Smooth muscle cell (in vitro differentiated cells): ENCODE data around the gene KAT7. TPM values are rescaled to one million over a fixed set of nuclear protein-coding genes. Genes with fewer than 3 reads are reported as not detected.

Source experiments
- DNase-seq: peaks from one replicate; lab custom pipeline; 2025; ENCODE audit not compliant: unreplicated experiment; lab: John Stamatoyannopoulos, UW
- H2AFZ ChIP-seq: fragments of 200-600 bp; sonication (generic); 2 replicates; pipeline ENCODE4 v1.6.0; 2016; ENCODE audit warnings: antibody characterized with exemption, low read depth, mild to moderate bottlenecking
- H3F3A ChIP-seq: fragments of 200-600 bp; sonication (generic); 2 replicates; pipeline ENCODE4 v1.6.0; 2017; ENCODE audit warnings: antibody characterized with exemption, low read depth
- H3K27ac ChIP-seq: fragments of 200-600 bp; sonication (generic); 2 replicates; pipeline ENCODE4 v1.5.1; 2016; ENCODE audit warnings: low read depth, mild to moderate bottlenecking
- H3K27me3 ChIP-seq: fragments of 200-600 bp; sonication (generic); 2 replicates; pipeline ENCODE4 v1.6.1; 2016; ENCODE audit warnings: low read depth, mild to moderate bottlenecking
- H3K36me3 ChIP-seq: fragments of 200-600 bp; sonication (generic); 2 replicates; pipeline ENCODE4 v1.5.1; 2016; ENCODE audit warnings: low read depth
- H3K4me1 ChIP-seq: fragments of 200-600 bp; sonication (generic); 2 replicates; pipeline ENCODE4 v1.5.1; 2016; ENCODE audit warnings: low read depth
- H3K4me2 ChIP-seq: fragments of 200-600 bp; sonication (generic); 2 replicates; pipeline ENCODE4 v1.6.0; 2016; ENCODE audit warnings: mild to moderate bottlenecking
- H3K4me3 ChIP-seq: fragments of 200-600 bp; sonication (generic); 2 replicates; pipeline ENCODE4 v1.5.1; 2016; ENCODE audit warnings: mild to moderate bottlenecking
- H3K79me2 ChIP-seq: fragments of 200-600 bp; sonication (generic); 2 replicates; pipeline ENCODE4 v1.6.0; 2016; ENCODE audit warnings: low read depth, mild to moderate bottlenecking
- H3K9ac ChIP-seq: fragments of 200-600 bp; sonication (generic); 2 replicates; pipeline ENCODE4 v1.6.0; 2016; ENCODE audit warnings: low read depth
- H3K9me3 ChIP-seq: fragments of 200-600 bp; sonication (generic); replicated peaks from 2 replicates; pipeline ENCODE4 v1.5.1; 2016; ENCODE audit warnings: low read depth
- H4K20me1 ChIP-seq: fragments of 200-600 bp; sonication (generic); 2 replicates; pipeline ENCODE4 v1.6.0; 2016; ENCODE audit warnings: low read depth
- CTCF ChIP-seq: fragments of 200-600 bp; sonication (generic); IDR thresholded peaks from 2 replicates; pipeline ENCODE4 v1.5.1; 2017; ENCODE audit warnings: borderline replicate concordance, mild to moderate bottlenecking, antibody characterized with exemption; ENCODE audit not compliant: insufficient read depth, poor library complexity, severe bottlenecking
- WGBS: methylation state at CpG from one replicate; pipeline ENCODE4 v1.1.7; 2016; ENCODE audit warnings: low lambda C conversion rate; 5-methylcytosine and 5-hydroxymethylcytosine counted together
- polyA plus RNA-seq: library from polyadenylated mRNA; unstranded; fragments of >200 nt; fragmentation: Nextera tagmentation; extraction: Ambion mirVana; gene quantifications from 2 replicates; pipeline ENCODE4 v1.2.1, GENCODE V29; 2016
- total RNA-seq: library from RNA; depleted of rRNA; stranded (reverse); fragments of >200 nt; gene quantifications from 2 replicates; pipeline ENCODE4 v1.2.3, GENCODE V29; 2014

The KAT7 gene
- total and polyA plus RNA-seq, 2 experiments from 2014 or later: 21.7 to 32.0 TPM

- no peak overlapping the region for H2AFZ ChIP-seq
- H3K9ac ChIP-seq: no peak overlapping the region
- no peaks in the 10 kb centered on the region for H3K27me3 ChIP-seq
- peaks cover 4% of the 10 kb centered on the region for H3K36me3 ChIP-seq
- H3F3A ChIP-seq: no peaks in the 10 kb centered on the region
- peaks cover 39% of the 10 kb centered on the region for H4K20me1 ChIP-seq
- H3K4me1 ChIP-seq: peaks cover 22% of the 10 kb centered on the region
- no peak overlapping the region for H3K4me3 ChIP-seq
- H3K79me2 ChIP-seq: no peaks in the 10 kb centered on the region
- no peak overlapping the region for H3K4me2 ChIP-seq
- peak overlapping the region; percentile 32 for H3K27ac ChIP-seq
- 39% methylated on average over 4 of the region's 4 CpGs for WGBS
- DNase-seq: no peak
- no peak for TF ChIP-seq CTCF
- no peaks in the 10 kb centered on the region for H3K9me3 ChIP-seq
These were observed 26.5 kb downstream of the KAT7 start for GRCh38 chr17:49814781-49815529.

- DNase-seq: no peak
- peaks cover 4% of the 10 kb centered on the region for H3K36me3 ChIP-seq
- H3K27me3 ChIP-seq: no peaks in the 10 kb centered on the region
- H3F3A ChIP-seq: no peaks in the 10 kb centered on the region
- peaks cover 46% of the 10 kb centered on the region for H4K20me1 ChIP-seq
- no peak overlapping the region for H2AFZ ChIP-seq
- no peaks in the 10 kb centered on the region for H3K79me2 ChIP-seq
- no peak overlapping the region for H3K4me2 ChIP-seq
- no peak overlapping the region for H3K9ac ChIP-seq
- H3K4me1 ChIP-seq: peaks cover 22% of the 10 kb centered on the region
- 43% methylated on average over 9 of the region's 9 CpGs for WGBS
- no peaks in the 10 kb centered on the region for H3K9me3 ChIP-seq
- TF ChIP-seq CTCF: no peak
- H3K27ac ChIP-seq: peak overlapping the region; percentile 32
- H3K4me3 ChIP-seq: no peak overlapping the region
These were observed 27.3 kb downstream of the KAT7 start for GRCh38 chr17:49815761-49816281.

- Histone ChIP-seq H3K9ac (no peak overlapping the region), H3K4me1 (peaks cover 22% of the 10 kb centered on the region), H4K20me1 (peaks cover 65% of the 10 kb centered on the region), H3K27ac (no peak overlapping the region), H2AFZ (no peak overlapping the region), H3F3A (peaks cover 10% of the 10 kb centered on the region), H3K9me3 (no peaks in the 10 kb centered on the region), H3K36me3 (no peaks in the 10 kb centered on the region), H3K4me2 (no peak overlapping the region), H3K4me3 (no peak overlapping the region), H3K27me3 (no peaks in the 10 kb centered on the region), H3K79me2 (no peaks in the 10 kb centered on the region)
- WGBS: 100% methylated on average over 4 of the region's 4 CpGs
- no peak for DNase-seq
- TF ChIP-seq CTCF: no peak
These were observed 29.5 kb downstream of the KAT7 start for GRCh38 chr17:49817993-49818392.
